ENCODE data around the gene ZNF423.

DNA sequence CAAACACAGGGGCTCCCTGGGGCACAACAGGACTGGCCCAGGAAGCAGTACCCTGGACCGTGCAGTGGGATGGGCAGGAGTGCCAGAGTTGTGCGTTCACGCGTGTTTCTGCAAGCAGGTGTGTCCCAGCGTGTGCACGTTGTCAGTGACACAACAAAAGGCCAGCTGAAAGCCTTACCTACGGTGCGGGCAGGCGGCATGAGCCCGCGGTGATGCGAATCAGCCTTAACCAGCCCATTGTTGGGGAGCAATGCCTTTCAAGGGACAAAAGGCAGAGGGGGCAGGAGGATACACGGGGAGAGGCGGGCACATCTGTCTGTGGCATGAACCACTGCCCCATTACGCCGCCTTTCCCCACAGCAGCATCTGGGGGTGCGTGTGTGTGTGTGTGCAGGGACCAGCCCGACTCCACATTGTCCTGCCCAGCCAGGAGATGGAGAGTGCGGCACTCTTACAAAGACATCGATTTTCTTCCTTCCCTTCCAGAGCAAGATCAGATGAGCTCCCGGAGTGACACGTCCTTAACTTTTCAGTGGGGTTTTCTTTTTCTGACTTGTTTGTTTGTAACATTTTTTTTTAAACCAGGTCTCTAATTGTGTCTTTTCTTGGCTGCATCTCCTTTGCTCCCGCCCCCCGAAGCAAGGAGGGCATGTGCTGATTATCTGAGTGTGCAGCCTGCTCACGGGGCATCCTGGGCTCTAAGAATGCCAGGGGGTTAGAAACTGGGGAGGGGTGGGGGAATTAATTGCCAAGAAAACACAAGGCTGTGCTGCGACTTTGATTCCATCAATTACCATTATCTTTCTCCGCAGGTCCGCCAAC lies 158.1 kb downstream of the ZNF423 start:
- TF ChIP-seq, protein P1, sequence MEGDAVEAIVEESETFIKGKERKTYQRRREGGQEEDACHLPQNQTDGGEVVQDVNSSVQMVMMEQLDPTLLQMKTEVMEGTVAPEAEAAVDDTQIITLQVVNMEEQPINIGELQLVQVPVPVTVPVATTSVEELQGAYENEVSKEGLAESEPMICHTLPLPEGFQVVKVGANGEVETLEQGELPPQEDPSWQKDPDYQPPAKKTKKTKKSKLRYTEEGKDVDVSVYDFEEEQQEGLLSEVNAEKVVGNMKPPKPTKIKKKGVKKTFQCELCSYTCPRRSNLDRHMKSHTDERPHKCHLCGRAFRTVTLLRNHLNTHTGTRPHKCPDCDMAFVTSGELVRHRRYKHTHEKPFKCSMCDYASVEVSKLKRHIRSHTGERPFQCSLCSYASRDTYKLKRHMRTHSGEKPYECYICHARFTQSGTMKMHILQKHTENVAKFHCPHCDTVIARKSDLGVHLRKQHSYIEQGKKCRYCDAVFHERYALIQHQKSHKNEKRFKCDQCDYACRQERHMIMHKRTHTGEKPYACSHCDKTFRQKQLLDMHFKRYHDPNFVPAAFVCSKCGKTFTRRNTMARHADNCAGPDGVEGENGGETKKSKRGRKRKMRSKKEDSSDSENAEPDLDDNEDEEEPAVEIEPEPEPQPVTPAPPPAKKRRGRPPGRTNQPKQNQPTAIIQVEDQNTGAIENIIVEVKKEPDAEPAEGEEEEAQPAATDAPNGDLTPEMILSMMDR (IDR thresholded peaks at IDR 0.05) = no peak
- TF ChIP-seq POLR2A (IDR thresholded peaks at IDR 0.05) = no peak
